Naive thymus-derived CD4-positive, alpha-beta T cell (primary cell): Measurements from ENCODE around the gene SMCP. TPM values are rescaled to one million over a fixed set of nuclear protein-coding genes. Genes with fewer than 3 reads are reported as not detected.

Source experiments
- ATAC-seq: fragments of 150-1000 bp; cut with Tn5 transposase; 2 replicates; pipeline ENCODE4 v1.10.0; 2021; ENCODE audit warnings: mild to moderate bottlenecking, moderate library complexity
- CTCF ChIA-PET: fragments of 350-600 bp; sonication (Branson Sonifier 250); formaldehyde crosslinking; loops from one replicate; lab custom pipeline; 2021; ENCODE audit warnings: antibody characterized with exemption; lab: Charles Lee
- POLR2A ChIA-PET: fragments of 350-600 bp; sonication (Branson Sonifier 250); formaldehyde crosslinking; loops from one replicate; lab custom pipeline; 2021; ENCODE audit warnings: antibody characterized with exemption, inconsistent platforms; lab: Charles Lee
- DNase-seq, 9 donors: peaks; one replicate each; pipeline versions ENCODE4 v3.0.0 to v3.0.0-alpha.2; 2020 to 2022; ENCODE audit warnings: mixed read lengths in 1 of 9
- H3K27ac ChIP-seq: one replicate; pipeline ENCODE4 v1.7.0; 2013; ENCODE audit warnings: mild to moderate bottlenecking, low read depth, low read length, moderate library complexity
- H3K27me3 ChIP-seq, 2 donors: one replicate each; pipeline ENCODE4 v1.7.0; 2013; ENCODE audit warnings: low read length in 2 of 2, mild to moderate bottlenecking in 2 of 2, moderate library complexity in 2 of 2; ENCODE audit not compliant: control insufficient read depth in 2 of 2, insufficient read depth in 2 of 2
- H3K36me3 ChIP-seq, 3 experiments: 1 replicate in 2 of 3; 2 replicates in 1 of 3; pipeline ENCODE4 v1.7.0; 2013; ENCODE audit warnings: low read length in 3 of 3, mild to moderate bottlenecking in 3 of 3, moderate library complexity in 1 of 3; ENCODE audit not compliant: insufficient read depth in 3 of 3, control insufficient read depth in 2 of 3
- H3K4me1 ChIP-seq, 2 donors: one replicate each; pipeline ENCODE4 v1.7.0; 2013; ENCODE audit warnings: low read length in 2 of 2, mild to moderate bottlenecking in 2 of 2, moderate library complexity in 1 of 2; ENCODE audit not compliant: control insufficient read depth in 2 of 2, insufficient read depth in 2 of 2
- H3K4me3 ChIP-seq: 2 replicates; pipeline ENCODE4 v1.7.0; 2013; ENCODE audit warnings: mild to moderate bottlenecking, low read length
- H3K9me3 ChIP-seq, 3 experiments: 1 replicate in 2 of 3; 2 replicates in 1 of 3; pipeline ENCODE4 v1.7.0; 2013; ENCODE audit warnings: low read length in 3 of 3; ENCODE audit not compliant: control insufficient read depth in 2 of 3
- H3K27ac Mint-ChIP-seq, 9 donors: one replicate each; pipeline ENCODE4 v1.8.0; 2020 to 2022; ENCODE audit warnings: mixed read lengths in 9 of 9, mild to moderate bottlenecking in 8 of 9, moderate library complexity in 5 of 9, inconsistent platforms in 2 of 9
- H3K27me3 Mint-ChIP-seq, 5 donors: one replicate each; pipeline ENCODE4 v1.8.0; 2021 to 2022; ENCODE audit warnings: mixed read lengths in 5 of 5, mild to moderate bottlenecking in 1 of 5
- H3K36me3 Mint-ChIP-seq, 5 donors: one replicate each; pipeline ENCODE4 v1.8.0; 2020 to 2022; ENCODE audit warnings: mixed read lengths in 5 of 5, mild to moderate bottlenecking in 3 of 5, inconsistent platforms in 1 of 5
- H3K4me1 Mint-ChIP-seq, 7 donors: one replicate each; pipeline ENCODE4 v1.8.0; 2020 to 2022; ENCODE audit warnings: mixed read lengths in 7 of 7, mild to moderate bottlenecking in 3 of 7, inconsistent platforms in 1 of 7
- H3K4me3 Mint-ChIP-seq, 10 donors: one replicate each; pipeline ENCODE4 v1.8.0; 2020 to 2022; ENCODE audit warnings: mild to moderate bottlenecking in 10 of 10, mixed read lengths in 10 of 10, moderate library complexity in 6 of 10, inconsistent platforms in 2 of 10
- H3K9me3 Mint-ChIP-seq, 11 donors: one replicate each; pipeline ENCODE4 v1.8.0; 2020 to 2022; ENCODE audit warnings: mixed read lengths in 11 of 11, mild to moderate bottlenecking in 4 of 11, inconsistent platforms in 1 of 11, moderate library complexity in 1 of 11
- intact Hi-C, 2 donors: fragments of 100-400 bp; cut with micrococcal nuclease; formaldehyde crosslinking; loops; one replicate each; pipeline ENCODE4 v1.15.1; 2023
- polyA plus RNA-seq, 2 donors: library from polyadenylated mRNA; unstranded; fragments of 300-500 nt; fragmentation: Illumina TruSeq; gene quantifications; one replicate each; pipeline ENCODE4 v1.2.3, GENCODE V29; 2021
- total RNA-seq, 6 experiments: library from RNA in 5 of 6; stranded (reverse) in 5 of 6; gene quantifications; 1 replicate in 5 of 6; 2 replicates in 1 of 6; pipeline ENCODE4 v1.2.3 and lab custom pipeline; 2021 to 2026

SMCP gene
- total and polyA plus RNA-seq, 7 experiments from 2014 or later = not detected

- ATAC-seq (no peak), DNase-seq (no peak)
- no peaks in the 10 kb centered on the region for H3K9me3 ChIP-seq
- no peak overlapping the region for H3K27ac ChIP-seq
- no peaks in the 10 kb centered on the region for H3K4me1 Mint-ChIP-seq
- intact Hi-C loops = loop anchor here in 1 of 2 donors (5.0 kb wide), 1 partner anchor 404 kb away; no protein-coding TSS in a partner anchor
- ChIA-PET CTCF (no interaction called here), POLR2A (no interaction called here)
- peaks cover 0 to 4% (median 0%) of the 10 kb centered on the region in 11 donors for H3K9me3 Mint-ChIP-seq
- H3K36me3 Mint-ChIP-seq = no peaks in the 10 kb centered on the region
- H3K4me3 ChIP-seq = no peak overlapping the region
- H3K4me1 ChIP-seq = no peaks in the 10 kb centered on the region
- no peaks in the 10 kb centered on the region for H3K27me3 ChIP-seq
- H3K27ac Mint-ChIP-seq = no peak overlapping the region
- H3K4me3 Mint-ChIP-seq = no peak overlapping the region
- H3K36me3 ChIP-seq = no peaks in the 10 kb centered on the region
- H3K27me3 Mint-ChIP-seq = peaks cover 5 to 30% (median 22%) of the 10 kb centered on the region in 5 donors
Observed at GRCh38 chr1:152873495-152873894, 4.6 kb upstream of the SMCP start.

GRCh38 chr1:152876827-152877226 is 1.3 kb upstream of the SMCP start:
- H3K9me3 ChIP-seq = no peaks in the 10 kb centered on the region
- no peaks in the 10 kb centered on the region for H3K27me3 ChIP-seq
- ChIA-PET CTCF (no interaction called here), POLR2A (no interaction called here)
- H3K27ac ChIP-seq = no peak overlapping the region
- DNase-seq (no peak), ATAC-seq (no peak)
- Mint-ChIP-seq H3K4me1 (peaks cover 0 to 4% (median 0%) of the 10 kb centered on the region in 7 donors), H3K9me3 (peaks cover 0 to 5% (median 0%) of the 10 kb centered on the region in 11 donors), H3K4me3 (no peak overlapping the region), H3K27me3 (peaks cover 1 to 42% (median 18%) of the 10 kb centered on the region in 5 donors), H3K27ac (no peak overlapping the region), H3K36me3 (no peaks in the 10 kb centered on the region)
- intact Hi-C loops = no loop called here
- H3K36me3 ChIP-seq = no peaks in the 10 kb centered on the region
- no peaks in the 10 kb centered on the region for H3K4me1 ChIP-seq
- no peak overlapping the region for H3K4me3 ChIP-seq

- no peak overlapping the region for H3K4me3 Mint-ChIP-seq
- no peak for ATAC-seq
- ChIA-PET POLR2A (no interaction called here), CTCF (no interaction called here)
- intact Hi-C loops = no loop called here
- peaks cover 0 to 5% (median 0%) of the 10 kb centered on the region in 11 donors for H3K9me3 Mint-ChIP-seq
- H3K27ac Mint-ChIP-seq = no peak overlapping the region
- no peak overlapping the region for H3K4me3 ChIP-seq
- H3K27me3 ChIP-seq = no peaks in the 10 kb centered on the region
- H3K4me1 ChIP-seq = no peaks in the 10 kb centered on the region
- H3K36me3 Mint-ChIP-seq = no peaks in the 10 kb centered on the region
- no peak overlapping the region for H3K27ac ChIP-seq
- peaks cover 0 to 4% (median 0%) of the 10 kb centered on the region in 7 donors for H3K4me1 Mint-ChIP-seq
- no peak for DNase-seq
- H3K36me3 ChIP-seq = no peaks in the 10 kb centered on the region
- peaks cover 4 to 28% (median 14%) of the 10 kb centered on the region in 5 donors for H3K27me3 Mint-ChIP-seq
- H3K9me3 ChIP-seq = no peaks in the 10 kb centered on the region
Observed at GRCh38 chr1:152879559-152880198, 1.6 kb downstream of the SMCP start.

GRCh38 chr1:152880316-152880715 is 2.2 kb downstream of the SMCP start:
- Histone ChIP-seq H3K36me3 (no peaks in the 10 kb centered on the region), H3K4me1 (no peaks in the 10 kb centered on the region), H3K4me3 (no peak overlapping the region), H3K27ac (no peak overlapping the region), H3K9me3 (no peaks in the 10 kb centered on the region), H3K27me3 (no peaks in the 10 kb centered on the region)
- Mint-ChIP-seq H3K27me3 (peaks cover 4 to 28% (median 11%) of the 10 kb centered on the region in 5 donors), H3K9me3 (peaks cover 0 to 5% (median 0%) of the 10 kb centered on the region in 11 donors), H3K27ac (no peak overlapping the region), H3K4me3 (no peak overlapping the region), H3K36me3 (no peaks in the 10 kb centered on the region), H3K4me1 (peaks cover 0 to 4% (median 0%) of the 10 kb centered on the region in 7 donors)
- ATAC-seq (no peak), DNase-seq (no peak)
- intact Hi-C loops = no loop called here
- CTCF ChIA-PET = no interaction called here
- POLR2A ChIA-PET = no interaction called here

- Histone ChIP-seq H3K4me1 (no peaks in the 10 kb centered on the region), H3K27ac (no peak overlapping the region), H3K9me3 (no peaks in the 10 kb centered on the region), H3K27me3 (no peaks in the 10 kb centered on the region), H3K36me3 (no peaks in the 10 kb centered on the region), H3K4me3 (no peak overlapping the region)
- ATAC-seq (no peak), DNase-seq (no peak)
- Mint-ChIP-seq H3K9me3 (peaks cover 0 to 5% (median 0%) of the 10 kb centered on the region in 11 donors), H3K27ac (no peak overlapping the region), H3K36me3 (no peaks in the 10 kb centered on the region), H3K4me3 (no peak overlapping the region), H3K4me1 (peaks cover 0 to 4% (median 0%) of the 10 kb centered on the region in 7 donors), H3K27me3 (peaks cover 4 to 28% (median 11%) of the 10 kb centered on the region in 5 donors)
- ChIA-PET CTCF (no interaction called here), POLR2A (no interaction called here)
- intact Hi-C loops = no loop called here
Observed at GRCh38 chr1:152880907-152881306, 2.8 kb downstream of the SMCP start.

GRCh38 chr1:152884085-152884484 is 6.0 kb downstream of the SMCP start:
- H3K27ac Mint-ChIP-seq = no peak overlapping the region
- no peak for ATAC-seq
- Histone ChIP-seq H3K27me3 (no peaks in the 10 kb centered on the region), H3K4me1 (no peaks in the 10 kb centered on the region), H3K27ac (no peak overlapping the region), H3K36me3 (no peaks in the 10 kb centered on the region), H3K4me3 (no peak overlapping the region), H3K9me3 (no peaks in the 10 kb centered on the region)
- ChIA-PET POLR2A (no interaction called here), CTCF (no interaction called here)
- peaks cover 0 to 4% (median 0%) of the 10 kb centered on the region in 7 donors for H3K4me1 Mint-ChIP-seq
- H3K9me3 Mint-ChIP-seq = peaks cover 0 to 2% (median 0%) of the 10 kb centered on the region in 11 donors
- H3K27me3 Mint-ChIP-seq = peaks cover 7 to 19% (median 11%) of the 10 kb centered on the region in 5 donors
- DNase-seq = no peak
- H3K4me3 Mint-ChIP-seq = no peak overlapping the region
- intact Hi-C loops = no loop called here
- no peaks in the 10 kb centered on the region for H3K36me3 Mint-ChIP-seq

- CTCF ChIA-PET = no interaction called here
Observed at GRCh38 chr1:152884506-152884905, 6.4 kb downstream of the SMCP start.

More at GRCh38 chr1:152884506-152884905, 6.4 kb downstream of the SMCP start:
- POLR2A ChIA-PET = no interaction called here
- H3K27me3 ChIP-seq = no peaks in the 10 kb centered on the region
- Mint-ChIP-seq H3K4me3 (no peak overlapping the region), H3K27me3 (peaks cover 9 to 19% (median 11%) of the 10 kb centered on the region in 5 donors), H3K27ac (no peak overlapping the region), H3K4me1 (peaks cover 0 to 4% (median 0%) of the 10 kb centered on the region in 7 donors), H3K9me3 (peaks cover 0 to 2% (median 0%) of the 10 kb centered on the region in 11 donors), H3K36me3 (no peaks in the 10 kb centered on the region)
- H3K36me3 ChIP-seq = no peaks in the 10 kb centered on the region
- ATAC-seq (no peak), DNase-seq (no peak)
- no peaks in the 10 kb centered on the region for H3K9me3 ChIP-seq
- no peaks in the 10 kb centered on the region for H3K4me1 ChIP-seq
- intact Hi-C loops = no loop called here
- no peak overlapping the region for H3K4me3 ChIP-seq
- H3K27ac ChIP-seq = no peak overlapping the region
